Stimulated activated CD8-positive, alpha-beta memory T cell treated with anti-CD3 and anti-CD28 coated beads, Interleukin-12 subunit alpha, Interleukin-12 subunit beta, amount 100 ng/mL, for 24 hours (primary cell): Measurements from ENCODE around the gene FBXO5.
"Not testable (repeated sequence)": the region's sequence is repeated elsewhere in the genome, so short reads cannot be mapped to it uniquely, and the experiment has no call there.

Experiments
- DNase-seq: peaks from one replicate; pipeline ENCODE4 v3.0.0-alpha.2; 2020; ENCODE audit errors: extremely low read depth

Gene FBXO5

GRCh38 chr6:152982904-152983636 lies at the start of gene FBXO5:
FBXO5 (minus strand) TSS chr6:152983041; CDS start chr6:152982959, 82 bp downstream.
- DNase-seq: peak; percentile 97

- no peak for DNase-seq
These were observed 49.5 kb upstream of the FBXO5 start for GRCh38 chr6:153032255-153032882.

- no peak for DNase-seq
These were observed 48.6 kb upstream of the FBXO5 start for GRCh38 chr6:153031335-153031955.

GRCh38 chr6:153028963-153029362 lies 46.1 kb upstream of the FBXO5 start:
- DNase-seq: no peak

- DNase-seq: no peak
These were observed 45.4 kb upstream of the FBXO5 start for GRCh38 chr6:153028286-153028685.

GRCh38 chr6:153027480-153027879 lies 44.6 kb upstream of the FBXO5 start:
- DNase-seq: no peak

- no peak for DNase-seq
These were observed 41.8 kb upstream of the FBXO5 start for GRCh38 chr6:153024709-153025017.

- DNase-seq: no peak
These were observed 41.3 kb upstream of the FBXO5 start for GRCh38 chr6:153023977-153024708.

GRCh38 chr6:153018355-153018754 lies 35.5 kb upstream of the FBXO5 start:
- no peak for DNase-seq

- DNase-seq: no peak
These were observed 34.0 kb upstream of the FBXO5 start for GRCh38 chr6:153016846-153017245.

GRCh38 chr6:153015094-153015640 lies 32.3 kb upstream of the FBXO5 start:
- no peak for DNase-seq

GRCh38 chr6:153013438-153013837 lies 30.6 kb upstream of the FBXO5 start:
- no peak for DNase-seq

- DNase-seq: no peak
These were observed 30.0 kb upstream of the FBXO5 start for GRCh38 chr6:153012856-153013255.

- no peak for DNase-seq
These were observed 20.5 kb upstream of the FBXO5 start for GRCh38 chr6:153003366-153003690.

GRCh38 chr6:153002613-153003365 lies 19.9 kb upstream of the FBXO5 start, which contains the start of gene MTRF1L:
MTRF1L (minus strand) TSS chr6:153002709; CDS start chr6:153002685, 24 bp downstream.
- DNase-seq: peak; percentile 81

- DNase-seq: no peak
These were observed 19.1 kb upstream of the FBXO5 start for GRCh38 chr6:153001767-153002612.

GRCh38 chr6:153000790-153001189 lies 17.9 kb upstream of the FBXO5 start:
- not testable (repeated sequence) for DNase-seq

GRCh38 chr6:153000243-153000642 lies 17.4 kb upstream of the FBXO5 start:
- DNase-seq: no peak

GRCh38 chr6:152999538-152999937 lies 16.7 kb upstream of the FBXO5 start:
- not testable (repeated sequence) for DNase-seq

GRCh38 chr6:152993847-152994246 lies 11.0 kb upstream of the FBXO5 start:
- no peak for DNase-seq

GRCh38 chr6:152993431-152993830 lies 10.6 kb upstream of the FBXO5 start:
- DNase-seq: no peak
